WTC11 (cell line): ENCODE results near the gene PET117. TPM values are rescaled to one million over a fixed set of nuclear protein-coding genes. Genes with fewer than 3 reads are reported as not detected.

ENCODE experiments used
- ATAC-seq: fragments of 200-7000 bp; cut with Tn5 transposase; 2 replicates; pipeline ENCODE4 v1.10.0; 2021; ENCODE audit warnings: mild to moderate bottlenecking, moderate library complexity
- CTCF ChIA-PET: fragments of 300-600 bp; sonication (Branson Sonifier 250); formaldehyde crosslinking; loops from one replicate; lab custom pipeline; 2021; ENCODE audit warnings: antibody characterized with exemption; lab: Charles Lee
- POLR2A ChIA-PET: fragments of 350-600 bp; sonication (Branson Sonifier 250); formaldehyde crosslinking; loops from one replicate; lab custom pipeline; 2021; ENCODE audit warnings: antibody characterized with exemption; lab: Charles Lee
- DNase-seq: peaks from one replicate; pipeline ENCODE4 v3.0.0; 2021; ENCODE audit warnings: low spot score
- H3K27ac Mint-ChIP-seq: 2 replicates; pipeline ENCODE4 v1.8.0; 2021; ENCODE audit warnings: mixed read lengths
- H3K27me3 Mint-ChIP-seq: 2 replicates; pipeline ENCODE4 v1.8.0; 2021; ENCODE audit warnings: low read depth, mild to moderate bottlenecking, moderate library complexity, mixed read lengths
- H3K36me3 Mint-ChIP-seq: 2 replicates; pipeline ENCODE4 v1.8.0; 2021; ENCODE audit warnings: mixed read lengths
- H3K4me1 Mint-ChIP-seq: 2 replicates; pipeline ENCODE4 v1.8.0; 2022; ENCODE audit warnings: mixed read lengths
- H3K4me3 Mint-ChIP-seq: 2 replicates; pipeline ENCODE4 v1.8.0; 2021; ENCODE audit warnings: mild to moderate bottlenecking, moderate library complexity, mixed read lengths
- H3K9me3 Mint-ChIP-seq: 2 replicates; pipeline ENCODE4 v1.8.0; 2021; ENCODE audit warnings: mixed read lengths
- AFF4 ChIP-seq: sonication (generic); formaldehyde crosslinking; IDR thresholded peaks from 2 replicates; pipeline ENCODE4 v1.8.1; 2023; ENCODE audit warnings: mild to moderate bottlenecking, missing genetic modification reagents, borderline replicate concordance
- ATF1 ChIP-seq: sonication (generic); formaldehyde crosslinking; IDR thresholded peaks from 2 replicates; pipeline ENCODE4 v1.8.1; 2023; ENCODE audit warnings: mild to moderate bottlenecking, moderate library complexity, missing genetic modification reagents
- ATF3 ChIP-seq: sonication (generic); formaldehyde crosslinking; conservative IDR thresholded peaks from 2 replicates; pipeline ENCODE4 v1.8.1; 2022; ENCODE audit warnings: mild to moderate bottlenecking, missing genetic modification reagents
- CREM ChIP-seq: sonication (generic); formaldehyde crosslinking; IDR thresholded peaks from 2 replicates; pipeline ENCODE4 v1.8.1; 2022; ENCODE audit warnings: mild to moderate bottlenecking, missing genetic modification reagents, moderate library complexity
- E2F4 ChIP-seq: sonication (generic); formaldehyde crosslinking; IDR thresholded peaks from 2 replicates; pipeline ENCODE4 v1.8.1; 2022; ENCODE audit warnings: low read depth, mild to moderate bottlenecking, moderate library complexity, missing genetic modification reagents, borderline replicate concordance
- E2F5 ChIP-seq: sonication (generic); formaldehyde crosslinking; IDR thresholded peaks from 2 replicates; pipeline ENCODE4 v1.8.1; 2022; ENCODE audit warnings: mild to moderate bottlenecking, moderate library complexity, missing genetic modification reagents
- EMX1 ChIP-seq: fragments of 250-450 bp; sonication (Bioruptor Pico); IDR thresholded peaks from 2 replicates; pipeline ENCODE4 v1.8.0; 2021; ENCODE audit warnings: mild to moderate bottlenecking
- ERG ChIP-seq: fragments of 250-450 bp; sonication (Bioruptor Pico); IDR thresholded peaks from 2 replicates; pipeline ENCODE4 v1.8.0; 2021; ENCODE audit warnings: mild to moderate bottlenecking
- ESRRA ChIP-seq: sonication (generic); formaldehyde crosslinking; IDR thresholded peaks from 2 replicates; pipeline ENCODE4 v1.8.1; 2022; ENCODE audit warnings: mild to moderate bottlenecking, missing genetic modification reagents, borderline replicate concordance
- ETV6 ChIP-seq: sonication (generic); formaldehyde crosslinking; IDR thresholded peaks from 2 replicates; pipeline ENCODE4 v1.8.1; 2022; ENCODE audit warnings: mild to moderate bottlenecking, missing genetic modification reagents
- FOXJ3 ChIP-seq: sonication (generic); formaldehyde crosslinking; IDR thresholded peaks from 2 replicates; pipeline ENCODE4 v1.9.0; 2021; ENCODE audit warnings: missing genetic modification reagents, mild to moderate bottlenecking, borderline replicate concordance
- FOXP1 ChIP-seq: sonication (generic); formaldehyde crosslinking; IDR thresholded peaks from 2 replicates; pipeline ENCODE4 v1.8.0; 2022; ENCODE audit warnings: missing genetic modification reagents, mild to moderate bottlenecking, moderate library complexity, borderline replicate concordance
- GABPB1 ChIP-seq: sonication (generic); formaldehyde crosslinking; IDR thresholded peaks from 2 replicates; pipeline ENCODE4 v1.8.1; 2023; ENCODE audit warnings: mild to moderate bottlenecking, missing genetic modification reagents
- HMGXB4 ChIP-seq: sonication (generic); formaldehyde crosslinking; IDR thresholded peaks from 2 replicates; pipeline ENCODE4 v1.8.1; 2023; ENCODE audit warnings: mild to moderate bottlenecking, moderate library complexity, missing genetic modification reagents
- NR3C1 ChIP-seq: sonication (generic); formaldehyde crosslinking; conservative IDR thresholded peaks from 2 replicates; pipeline ENCODE4 v1.8.1; 2023; ENCODE audit warnings: low read depth, mild to moderate bottlenecking, missing genetic modification reagents
- RELA ChIP-seq: sonication (generic); formaldehyde crosslinking; IDR thresholded peaks from 2 replicates; pipeline ENCODE4 v1.8.1; 2022; ENCODE audit warnings: missing genetic modification reagents, mild to moderate bottlenecking, borderline replicate concordance
- SMAD3 ChIP-seq: sonication (generic); formaldehyde crosslinking; IDR thresholded peaks from 2 replicates; pipeline ENCODE4 v1.8.0; 2022; ENCODE audit warnings: missing genetic modification reagents, mild to moderate bottlenecking, borderline replicate concordance
- TEAD4 ChIP-seq: sonication (generic); formaldehyde crosslinking; IDR thresholded peaks from 2 replicates; pipeline ENCODE4 v1.8.0; 2022; ENCODE audit warnings: mild to moderate bottlenecking, missing genetic modification reagents
- USF2 ChIP-seq: sonication (generic); formaldehyde crosslinking; IDR thresholded peaks from 2 replicates; pipeline ENCODE4 v1.8.1; 2023; ENCODE audit warnings: mild to moderate bottlenecking, missing genetic modification reagents, moderate library complexity
- total RNA-seq: library from RNA; stranded (reverse); gene quantifications from 3 replicates; pipeline ENCODE4 v1.2.3, GENCODE V29; 2021
- TF ChIP-seq, protein P1 (sequence below): fragments of 250-450 bp; sonication (Bioruptor Pico); IDR thresholded peaks from 2 replicates; pipeline ENCODE4 v1.9.0; 2021; ENCODE audit warnings: mild to moderate bottlenecking
- TF ChIP-seq, protein P2 (sequence below): sonication (generic); formaldehyde crosslinking; IDR thresholded peaks from 2 replicates; pipeline ENCODE4 v1.8.1; 2023; ENCODE audit warnings: mild to moderate bottlenecking, missing genetic modification reagents

Gene PET117
- total RNA-seq, 1 experiment from 2014 or later: 21.6 TPM

- POLR2A ChIA-PET: no interaction called here
- CTCF ChIA-PET: no interaction called here
- TF ChIP-seq, protein P1, sequence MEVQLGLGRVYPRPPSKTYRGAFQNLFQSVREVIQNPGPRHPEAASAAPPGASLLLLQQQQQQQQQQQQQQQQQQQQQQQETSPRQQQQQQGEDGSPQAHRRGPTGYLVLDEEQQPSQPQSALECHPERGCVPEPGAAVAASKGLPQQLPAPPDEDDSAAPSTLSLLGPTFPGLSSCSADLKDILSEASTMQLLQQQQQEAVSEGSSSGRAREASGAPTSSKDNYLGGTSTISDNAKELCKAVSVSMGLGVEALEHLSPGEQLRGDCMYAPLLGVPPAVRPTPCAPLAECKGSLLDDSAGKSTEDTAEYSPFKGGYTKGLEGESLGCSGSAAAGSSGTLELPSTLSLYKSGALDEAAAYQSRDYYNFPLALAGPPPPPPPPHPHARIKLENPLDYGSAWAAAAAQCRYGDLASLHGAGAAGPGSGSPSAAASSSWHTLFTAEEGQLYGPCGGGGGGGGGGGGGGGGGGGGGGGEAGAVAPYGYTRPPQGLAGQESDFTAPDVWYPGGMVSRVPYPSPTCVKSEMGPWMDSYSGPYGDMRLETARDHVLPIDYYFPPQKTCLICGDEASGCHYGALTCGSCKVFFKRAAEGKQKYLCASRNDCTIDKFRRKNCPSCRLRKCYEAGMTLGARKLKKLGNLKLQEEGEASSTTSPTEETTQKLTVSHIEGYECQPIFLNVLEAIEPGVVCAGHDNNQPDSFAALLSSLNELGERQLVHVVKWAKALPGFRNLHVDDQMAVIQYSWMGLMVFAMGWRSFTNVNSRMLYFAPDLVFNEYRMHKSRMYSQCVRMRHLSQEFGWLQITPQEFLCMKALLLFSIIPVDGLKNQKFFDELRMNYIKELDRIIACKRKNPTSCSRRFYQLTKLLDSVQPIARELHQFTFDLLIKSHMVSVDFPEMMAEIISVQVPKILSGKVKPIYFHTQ (CRISPR knock-in tag): no peak
- TF ChIP-seq E2F4 (no peak), EMX1 (CRISPR knock-in tag) (no peak), NR3C1 (CRISPR knock-in tag) (no peak), HMGXB4 (CRISPR knock-in tag) (no peak), RELA (CRISPR knock-in tag) (no peak), ATF1 (CRISPR knock-in tag) (no peak), ATF3 (no peak), FOXP1 (CRISPR knock-in tag) (no peak), FOXJ3 (CRISPR knock-in tag) (no peak), SMAD3 (CRISPR knock-in tag) (no peak), ETV6 (no peak), GABPB1 (CRISPR knock-in tag) (no peak)
- TF ChIP-seq, all 79 proteins: peak for 0
- no peak overlapping the region for H3K27ac Mint-ChIP-seq
- peaks cover 5% of the 10 kb centered on the region for H3K9me3 Mint-ChIP-seq
- peaks cover 12% of the 10 kb centered on the region for H3K4me1 Mint-ChIP-seq
- no peak overlapping the region for H3K4me3 Mint-ChIP-seq
- DNase-seq (no peak), ATAC-seq (no peak)
- peaks cover 7% of the 10 kb centered on the region for H3K27me3 Mint-ChIP-seq
- no peaks in the 10 kb centered on the region for H3K36me3 Mint-ChIP-seq
Observed at GRCh38 chr20:18103497-18103896, 34.2 kb upstream of the PET117 start.

GRCh38 chr20:18108326-18108725, 29.3 kb upstream of the PET117 start:
- H3K36me3 Mint-ChIP-seq: no peaks in the 10 kb centered on the region
- ATAC-seq (no peak), DNase-seq (no peak)
- ChIA-PET CTCF (no interaction called here), POLR2A (no interaction called here)
- H3K27me3 Mint-ChIP-seq: peaks cover 7% of the 10 kb centered on the region
- no peaks in the 10 kb centered on the region for H3K4me1 Mint-ChIP-seq
- no peak overlapping the region for H3K4me3 Mint-ChIP-seq
- H3K27ac Mint-ChIP-seq: no peak overlapping the region
- H3K9me3 Mint-ChIP-seq: peaks cover 11% of the 10 kb centered on the region
- TF ChIP-seq TEAD4 (CRISPR knock-in tag): no peak
- no peak for TF ChIP-seq CREM
- no peak for TF ChIP-seq USF2 (CRISPR knock-in tag)
- TF ChIP-seq ERG (CRISPR knock-in tag): no peak
- TF ChIP-seq ESRRA (CRISPR knock-in tag): no peak
- no peak for TF ChIP-seq AFF4 (CRISPR knock-in tag)
- TF ChIP-seq, protein P2, sequence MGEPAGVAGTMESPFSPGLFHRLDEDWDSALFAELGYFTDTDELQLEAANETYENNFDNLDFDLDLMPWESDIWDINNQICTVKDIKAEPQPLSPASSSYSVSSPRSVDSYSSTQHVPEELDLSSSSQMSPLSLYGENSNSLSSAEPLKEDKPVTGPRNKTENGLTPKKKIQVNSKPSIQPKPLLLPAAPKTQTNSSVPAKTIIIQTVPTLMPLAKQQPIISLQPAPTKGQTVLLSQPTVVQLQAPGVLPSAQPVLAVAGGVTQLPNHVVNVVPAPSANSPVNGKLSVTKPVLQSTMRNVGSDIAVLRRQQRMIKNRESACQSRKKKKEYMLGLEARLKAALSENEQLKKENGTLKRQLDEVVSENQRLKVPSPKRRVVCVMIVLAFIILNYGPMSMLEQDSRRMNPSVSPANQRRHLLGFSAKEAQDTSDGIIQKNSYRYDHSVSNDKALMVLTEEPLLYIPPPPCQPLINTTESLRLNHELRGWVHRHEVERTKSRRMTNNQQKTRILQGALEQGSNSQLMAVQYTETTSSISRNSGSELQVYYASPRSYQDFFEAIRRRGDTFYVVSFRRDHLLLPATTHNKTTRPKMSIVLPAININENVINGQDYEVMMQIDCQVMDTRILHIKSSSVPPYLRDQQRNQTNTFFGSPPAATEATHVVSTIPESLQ (CRISPR knock-in tag): no peak
- no peak for TF ChIP-seq E2F5 (CRISPR knock-in tag)
